HEK293 (cell line): Measurements from ENCODE around the gene PIP5KL1.
A peak's percentile ranks its signal among the peaks of the same experiment; 100 is the strongest.

Experiments
- OSR2 ChIP-seq: fragments of 450-650 bp; formaldehyde crosslinking; IDR thresholded peaks from 2 replicates; pipeline ENCODE4 v1.5.1; 2016; ENCODE audit warnings: missing biosample characterization, missing genetic modification characterization
- SP2 ChIP-seq: fragments of 450-650 bp; formaldehyde crosslinking; IDR thresholded peaks from 2 replicates; pipeline ENCODE4 v1.5.1; 2016; ENCODE audit warnings: missing biosample characterization, missing genetic modification characterization
- ZNF133 ChIP-seq: fragments of 450-650 bp; formaldehyde crosslinking; IDR thresholded peaks from 2 replicates; pipeline ENCODE4 v1.5.1; 2016; ENCODE audit warnings: missing biosample characterization, missing genetic modification characterization
- ZNF169 ChIP-seq: fragments of 450-650 bp; formaldehyde crosslinking; IDR thresholded peaks from 2 replicates; pipeline ENCODE4 v1.5.1; 2016; ENCODE audit warnings: missing biosample characterization, missing genetic modification characterization
- ZNF202 ChIP-seq: fragments of 450-650 bp; formaldehyde crosslinking; IDR thresholded peaks from 2 replicates; pipeline ENCODE4 v1.5.1; 2016; ENCODE audit warnings: missing biosample characterization, missing genetic modification characterization, borderline replicate concordance
- ZNF292 ChIP-seq: fragments of 450-650 bp; formaldehyde crosslinking; IDR thresholded peaks from 2 replicates; pipeline ENCODE4 v1.5.1; 2016; ENCODE audit warnings: low read depth, missing biosample characterization, missing genetic modification characterization, borderline replicate concordance
- ZNF311 ChIP-seq: fragments of 450-650 bp; formaldehyde crosslinking; IDR thresholded peaks from 2 replicates; pipeline ENCODE4 v1.5.1; 2017; ENCODE audit warnings: missing biosample characterization, missing genetic modification characterization, borderline replicate concordance
- ZNF514 ChIP-seq: fragments of 450-650 bp; formaldehyde crosslinking; IDR thresholded peaks from 2 replicates; pipeline ENCODE4 v1.5.1; 2016; ENCODE audit warnings: missing biosample characterization, missing genetic modification characterization
- ZNF561 ChIP-seq: fragments of 450-650 bp; IDR thresholded peaks from 2 replicates; pipeline ENCODE4 v1.5.1; 2018; ENCODE audit warnings: missing biosample characterization, missing genetic modification characterization, borderline replicate concordance
- ZNF600 ChIP-seq: fragments of 450-650 bp; formaldehyde crosslinking; IDR thresholded peaks from 2 replicates; pipeline ENCODE4 v1.5.1; 2016; ENCODE audit warnings: missing biosample characterization, missing genetic modification characterization
- ZNF777 ChIP-seq: fragments of 450-650 bp; formaldehyde crosslinking; IDR thresholded peaks from 2 replicates; pipeline ENCODE4 v1.5.1; 2017; ENCODE audit warnings: missing biosample characterization, missing genetic modification characterization, borderline replicate concordance
- ZNF830 ChIP-seq: fragments of 450-650 bp; IDR thresholded peaks from 2 replicates; pipeline ENCODE4 v1.5.0; 2018; ENCODE audit warnings: missing biosample characterization, missing genetic modification characterization, low read depth, mild to moderate bottlenecking, moderate library complexity
- TF ChIP-seq, protein P1 (sequence below): fragments of 450-650 bp; formaldehyde crosslinking; IDR thresholded peaks from 2 replicates; pipeline ENCODE4 v1.5.1; 2016; ENCODE audit warnings: missing biosample characterization, missing genetic modification characterization
- TF ChIP-seq, protein P2 (sequence below): fragments of 450-650 bp; formaldehyde crosslinking; IDR thresholded peaks from 2 replicates; pipeline ENCODE4 v1.5.0; 2017; ENCODE audit warnings: missing biosample characterization, missing genetic modification characterization, borderline replicate concordance
- TF ChIP-seq, protein P3 (sequence below): fragments of 450-650 bp; formaldehyde crosslinking; IDR thresholded peaks from 2 replicates; pipeline ENCODE4 v1.5.1; 2016; ENCODE audit warnings: missing biosample characterization, missing genetic modification characterization
- TF ChIP-seq, protein P4 (sequence below): fragments of 450-650 bp; formaldehyde crosslinking; IDR thresholded peaks from 2 replicates; pipeline ENCODE4 v1.5.1; 2016; ENCODE audit warnings: missing biosample characterization, missing genetic modification characterization
- TF ChIP-seq, protein P5 (sequence below): fragments of 450-650 bp; formaldehyde crosslinking; IDR thresholded peaks from 2 replicates; pipeline ENCODE4 v1.5.1; 2017; ENCODE audit warnings: missing biosample characterization, missing genetic modification characterization

The PIP5KL1 gene

DNA sequence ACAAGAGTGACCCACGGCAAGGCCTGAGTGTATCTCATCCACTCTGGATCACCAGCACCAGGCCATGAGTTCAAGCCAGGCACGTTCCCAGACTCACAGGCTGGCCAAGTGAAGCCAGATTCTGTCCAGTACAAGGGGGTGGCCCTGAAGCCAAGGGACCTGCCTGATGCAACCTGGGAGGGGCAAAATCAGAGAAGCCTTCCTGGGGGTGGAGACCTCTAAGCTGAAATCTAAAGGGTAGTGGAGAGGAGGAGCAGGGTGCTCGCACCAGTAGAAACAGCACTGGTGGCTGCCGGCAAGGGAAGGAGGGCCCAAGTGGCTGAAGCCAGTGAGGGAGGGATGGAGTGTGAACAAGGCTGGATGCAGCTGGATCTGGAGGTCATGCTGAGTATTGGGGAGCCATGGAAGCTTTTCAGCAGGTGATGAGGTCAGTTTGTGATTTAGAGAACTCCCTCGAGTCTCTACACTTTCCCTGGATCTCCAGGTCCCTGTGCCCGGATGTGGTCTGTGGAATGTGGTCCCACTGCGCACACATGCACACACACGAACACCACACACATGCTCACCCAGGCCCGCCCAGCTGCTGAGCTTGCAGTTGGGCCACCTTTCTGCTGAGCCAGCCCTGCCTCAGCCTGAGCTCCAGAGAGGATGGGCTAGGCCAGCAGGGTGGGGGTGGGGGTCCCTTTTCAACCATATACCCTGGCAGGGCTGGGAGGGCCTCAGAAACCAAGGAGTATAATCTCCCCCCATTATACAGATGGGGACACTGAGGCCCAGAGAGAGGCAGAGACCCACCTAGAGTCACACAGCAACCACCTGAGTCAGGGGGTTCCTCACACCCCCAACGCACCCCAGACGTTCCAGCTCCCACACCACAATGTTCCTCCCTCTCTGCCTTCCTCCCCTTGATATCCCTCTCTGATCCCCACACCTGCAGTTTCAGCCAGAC, 1.6 kb downstream of the PIP5KL1 start (continued):
- TF ChIP-seq, protein P1, sequence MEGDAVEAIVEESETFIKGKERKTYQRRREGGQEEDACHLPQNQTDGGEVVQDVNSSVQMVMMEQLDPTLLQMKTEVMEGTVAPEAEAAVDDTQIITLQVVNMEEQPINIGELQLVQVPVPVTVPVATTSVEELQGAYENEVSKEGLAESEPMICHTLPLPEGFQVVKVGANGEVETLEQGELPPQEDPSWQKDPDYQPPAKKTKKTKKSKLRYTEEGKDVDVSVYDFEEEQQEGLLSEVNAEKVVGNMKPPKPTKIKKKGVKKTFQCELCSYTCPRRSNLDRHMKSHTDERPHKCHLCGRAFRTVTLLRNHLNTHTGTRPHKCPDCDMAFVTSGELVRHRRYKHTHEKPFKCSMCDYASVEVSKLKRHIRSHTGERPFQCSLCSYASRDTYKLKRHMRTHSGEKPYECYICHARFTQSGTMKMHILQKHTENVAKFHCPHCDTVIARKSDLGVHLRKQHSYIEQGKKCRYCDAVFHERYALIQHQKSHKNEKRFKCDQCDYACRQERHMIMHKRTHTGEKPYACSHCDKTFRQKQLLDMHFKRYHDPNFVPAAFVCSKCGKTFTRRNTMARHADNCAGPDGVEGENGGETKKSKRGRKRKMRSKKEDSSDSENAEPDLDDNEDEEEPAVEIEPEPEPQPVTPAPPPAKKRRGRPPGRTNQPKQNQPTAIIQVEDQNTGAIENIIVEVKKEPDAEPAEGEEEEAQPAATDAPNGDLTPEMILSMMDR (tag by site-specific recombination), result no peak
- no peak for TF ChIP-seq ZNF561 (tag by site-specific recombination)
- TF ChIP-seq, protein P2, sequence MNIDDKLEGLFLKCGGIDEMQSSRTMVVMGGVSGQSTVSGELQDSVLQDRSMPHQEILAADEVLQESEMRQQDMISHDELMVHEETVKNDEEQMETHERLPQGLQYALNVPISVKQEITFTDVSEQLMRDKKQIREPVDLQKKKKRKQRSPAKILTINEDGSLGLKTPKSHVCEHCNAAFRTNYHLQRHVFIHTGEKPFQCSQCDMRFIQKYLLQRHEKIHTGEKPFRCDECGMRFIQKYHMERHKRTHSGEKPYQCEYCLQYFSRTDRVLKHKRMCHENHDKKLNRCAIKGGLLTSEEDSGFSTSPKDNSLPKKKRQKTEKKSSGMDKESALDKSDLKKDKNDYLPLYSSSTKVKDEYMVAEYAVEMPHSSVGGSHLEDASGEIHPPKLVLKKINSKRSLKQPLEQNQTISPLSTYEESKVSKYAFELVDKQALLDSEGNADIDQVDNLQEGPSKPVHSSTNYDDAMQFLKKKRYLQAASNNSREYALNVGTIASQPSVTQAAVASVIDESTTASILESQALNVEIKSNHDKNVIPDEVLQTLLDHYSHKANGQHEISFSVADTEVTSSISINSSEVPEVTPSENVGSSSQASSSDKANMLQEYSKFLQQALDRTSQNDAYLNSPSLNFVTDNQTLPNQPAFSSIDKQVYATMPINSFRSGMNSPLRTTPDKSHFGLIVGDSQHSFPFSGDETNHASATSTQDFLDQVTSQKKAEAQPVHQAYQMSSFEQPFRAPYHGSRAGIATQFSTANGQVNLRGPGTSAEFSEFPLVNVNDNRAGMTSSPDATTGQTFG (tag by site-specific recombination), result no peak
- no peak for TF ChIP-seq ZNF514 (tag by site-specific recombination)
- TF ChIP-seq ZNF202 (tag by site-specific recombination), result no peak
- TF ChIP-seq ZNF292 (tag by site-specific recombination), result no peak
- peak; percentile 43; the same call in 1 of the 2 replicates for TF ChIP-seq SP2 (tag by site-specific recombination)
- TF ChIP-seq ZNF600, result no peak
- no peak for TF ChIP-seq OSR2 (tag by site-specific recombination)
- TF ChIP-seq ZNF311 (tag by site-specific recombination), result no peak
- TF ChIP-seq ZNF830 (tag by site-specific recombination), result no peak
- TF ChIP-seq ZNF169, result no peak
- no peak for TF ChIP-seq ZNF133 (tag by site-specific recombination)
- TF ChIP-seq, protein P3, sequence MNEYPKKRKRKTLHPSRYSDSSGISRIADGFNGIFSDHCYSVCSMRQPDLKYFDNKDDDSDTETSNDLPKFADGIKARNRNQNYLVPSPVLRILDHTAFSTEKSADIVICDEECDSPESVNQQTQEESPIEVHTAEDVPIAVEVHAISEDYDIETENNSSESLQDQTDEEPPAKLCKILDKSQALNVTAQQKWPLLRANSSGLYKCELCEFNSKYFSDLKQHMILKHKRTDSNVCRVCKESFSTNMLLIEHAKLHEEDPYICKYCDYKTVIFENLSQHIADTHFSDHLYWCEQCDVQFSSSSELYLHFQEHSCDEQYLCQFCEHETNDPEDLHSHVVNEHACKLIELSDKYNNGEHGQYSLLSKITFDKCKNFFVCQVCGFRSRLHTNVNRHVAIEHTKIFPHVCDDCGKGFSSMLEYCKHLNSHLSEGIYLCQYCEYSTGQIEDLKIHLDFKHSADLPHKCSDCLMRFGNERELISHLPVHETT (tag by site-specific recombination), result no peak
- TF ChIP-seq, protein P4, sequence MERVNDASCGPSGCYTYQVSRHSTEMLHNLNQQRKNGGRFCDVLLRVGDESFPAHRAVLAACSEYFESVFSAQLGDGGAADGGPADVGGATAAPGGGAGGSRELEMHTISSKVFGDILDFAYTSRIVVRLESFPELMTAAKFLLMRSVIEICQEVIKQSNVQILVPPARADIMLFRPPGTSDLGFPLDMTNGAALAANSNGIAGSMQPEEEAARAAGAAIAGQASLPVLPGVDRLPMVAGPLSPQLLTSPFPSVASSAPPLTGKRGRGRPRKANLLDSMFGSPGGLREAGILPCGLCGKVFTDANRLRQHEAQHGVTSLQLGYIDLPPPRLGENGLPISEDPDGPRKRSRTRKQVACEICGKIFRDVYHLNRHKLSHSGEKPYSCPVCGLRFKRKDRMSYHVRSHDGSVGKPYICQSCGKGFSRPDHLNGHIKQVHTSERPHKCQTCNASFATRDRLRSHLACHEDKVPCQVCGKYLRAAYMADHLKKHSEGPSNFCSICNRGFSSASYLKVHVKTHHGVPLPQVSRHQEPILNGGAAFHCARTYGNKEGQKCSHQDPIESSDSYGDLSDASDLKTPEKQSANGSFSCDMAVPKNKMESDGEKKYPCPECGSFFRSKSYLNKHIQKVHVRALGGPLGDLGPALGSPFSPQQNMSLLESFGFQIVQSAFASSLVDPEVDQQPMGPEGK (tag by site-specific recombination), result no peak
- no peak for TF ChIP-seq ZNF777 (tag by site-specific recombination)
- TF ChIP-seq, protein P5, sequence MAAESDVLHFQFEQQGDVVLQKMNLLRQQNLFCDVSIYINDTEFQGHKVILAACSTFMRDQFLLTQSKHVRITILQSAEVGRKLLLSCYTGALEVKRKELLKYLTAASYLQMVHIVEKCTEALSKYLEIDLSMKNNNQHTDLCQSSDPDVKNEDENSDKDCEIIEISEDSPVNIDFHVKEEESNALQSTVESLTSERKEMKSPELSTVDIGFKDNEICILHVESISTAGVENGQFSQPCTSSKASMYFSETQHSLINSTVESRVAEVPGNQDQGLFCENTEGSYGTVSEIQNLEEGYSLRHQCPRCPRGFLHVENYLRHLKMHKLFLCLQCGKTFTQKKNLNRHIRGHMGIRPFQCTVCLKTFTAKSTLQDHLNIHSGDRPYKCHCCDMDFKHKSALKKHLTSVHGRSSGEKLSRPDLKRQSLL (tag by site-specific recombination), result no peak
